Caki2 (cell line): ENCODE data around the gene GNA14. TPM values are rescaled to one million over a fixed set of nuclear protein-coding genes. Genes with fewer than 3 reads are reported as not detected.

Experiments used
- DNase-seq: peaks from one replicate; pipeline ENCODE4 v3.0.0-alpha.2; 2015; ENCODE audit warnings: low read depth
- in situ Hi-C: cut with HindIII; loops from 2 replicates; pipeline ENCODE4 v1.10.0; 2016; ENCODE audit warnings: low sequenced_read_pairs, low pct_unique_long_range_greater_than_20kb, mixed read lengths
- total RNA-seq: library from RNA; depleted of rRNA; stranded (reverse); fragments of >200 nt; shearing (Covaris generic); gene quantifications from 2 replicates; pipeline ENCODE4 v1.2.3, GENCODE V29; 2014; ENCODE audit warnings: low replicate concordance

Gene GNA14
- total RNA-seq, 1 experiment from 2014 or later = not detected

GRCh38 chr9:77475641-77476473 lies 172.3 kb downstream of the GNA14 start:
- in situ Hi-C loops = no loop called here
- DNase-seq = no peak

- no peak for DNase-seq
- in situ Hi-C loops = no loop called here
These were observed 173.2 kb downstream of the GNA14 start for GRCh38 chr9:77474936-77475335.

GRCh38 chr9:77472646-77473045 lies 175.5 kb downstream of the GNA14 start:
- in situ Hi-C loops = no loop called here
- no peak for DNase-seq

GRCh38 chr9:77471572-77471971 lies 176.6 kb downstream of the GNA14 start:
- in situ Hi-C loops = no loop called here
- DNase-seq = no peak

- in situ Hi-C loops = no loop called here
- DNase-seq = no peak
These were observed 178.4 kb downstream of the GNA14 start for GRCh38 chr9:77469515-77470231.

GRCh38 chr9:77464661-77465060 lies 183.5 kb downstream of the GNA14 start:
- no peak for DNase-seq
- in situ Hi-C loops = no loop called here

- DNase-seq = no peak
- in situ Hi-C loops = no loop called here
These were observed 185.0 kb downstream of the GNA14 start for GRCh38 chr9:77463151-77463550.

GRCh38 chr9:77462066-77462465 lies 186.1 kb downstream of the GNA14 start:
- in situ Hi-C loops = no loop called here
- DNase-seq = no peak

GRCh38 chr9:77460938-77461337 lies 187.2 kb downstream of the GNA14 start:
- in situ Hi-C loops = no loop called here
- no peak for DNase-seq

GRCh38 chr9:77457916-77458592 lies 190.1 kb downstream of the GNA14 start:
- in situ Hi-C loops = no loop called here
- peak; percentile 10 for DNase-seq

GRCh38 chr9:77456829-77457437 lies 191.2 kb downstream of the GNA14 start:
- in situ Hi-C loops = no loop called here
- DNase-seq = peak; percentile 26

- no peak for DNase-seq
- in situ Hi-C loops = no loop called here
These were observed 192.7 kb downstream of the GNA14 start for GRCh38 chr9:77455312-77455927.

- no peak for DNase-seq
- in situ Hi-C loops = no loop called here
These were observed 193.5 kb downstream of the GNA14 start for GRCh38 chr9:77454663-77455062.

GRCh38 chr9:77453825-77454647 lies 194.1 kb downstream of the GNA14 start:
- in situ Hi-C loops = no loop called here
- DNase-seq = no peak

GRCh38 chr9:77451507-77451906 lies 196.6 kb downstream of the GNA14 start:
- DNase-seq = no peak
- in situ Hi-C loops = no loop called here

GRCh38 chr9:77450085-77450475 lies 198.0 kb downstream of the GNA14 start:
- in situ Hi-C loops = no loop called here
- no peak for DNase-seq

- in situ Hi-C loops = no loop called here
- no peak for DNase-seq
These were observed 198.7 kb downstream of the GNA14 start for GRCh38 chr9:77449240-77450084.
